Stimulated activated CD4-positive, alpha-beta T cell treated with anti-CD3 and anti-CD28 coated beads, Interleukin-1b, Interleukin-23, amount 100 ng/mL, for 1 hour (primary cell): ENCODE measurements around the gene PRPF6.
"Not testable (repeated sequence)": the region's sequence is repeated elsewhere in the genome, so short reads cannot be mapped to it uniquely, and the experiment has no call there.

Source experiments
- DNase-seq, 2 donors: peaks; one replicate each; pipeline ENCODE4 v3.0.0-alpha.2; 2020; ENCODE audit warnings: low read depth in 2 of 2

PRPF6 gene

DNA sequence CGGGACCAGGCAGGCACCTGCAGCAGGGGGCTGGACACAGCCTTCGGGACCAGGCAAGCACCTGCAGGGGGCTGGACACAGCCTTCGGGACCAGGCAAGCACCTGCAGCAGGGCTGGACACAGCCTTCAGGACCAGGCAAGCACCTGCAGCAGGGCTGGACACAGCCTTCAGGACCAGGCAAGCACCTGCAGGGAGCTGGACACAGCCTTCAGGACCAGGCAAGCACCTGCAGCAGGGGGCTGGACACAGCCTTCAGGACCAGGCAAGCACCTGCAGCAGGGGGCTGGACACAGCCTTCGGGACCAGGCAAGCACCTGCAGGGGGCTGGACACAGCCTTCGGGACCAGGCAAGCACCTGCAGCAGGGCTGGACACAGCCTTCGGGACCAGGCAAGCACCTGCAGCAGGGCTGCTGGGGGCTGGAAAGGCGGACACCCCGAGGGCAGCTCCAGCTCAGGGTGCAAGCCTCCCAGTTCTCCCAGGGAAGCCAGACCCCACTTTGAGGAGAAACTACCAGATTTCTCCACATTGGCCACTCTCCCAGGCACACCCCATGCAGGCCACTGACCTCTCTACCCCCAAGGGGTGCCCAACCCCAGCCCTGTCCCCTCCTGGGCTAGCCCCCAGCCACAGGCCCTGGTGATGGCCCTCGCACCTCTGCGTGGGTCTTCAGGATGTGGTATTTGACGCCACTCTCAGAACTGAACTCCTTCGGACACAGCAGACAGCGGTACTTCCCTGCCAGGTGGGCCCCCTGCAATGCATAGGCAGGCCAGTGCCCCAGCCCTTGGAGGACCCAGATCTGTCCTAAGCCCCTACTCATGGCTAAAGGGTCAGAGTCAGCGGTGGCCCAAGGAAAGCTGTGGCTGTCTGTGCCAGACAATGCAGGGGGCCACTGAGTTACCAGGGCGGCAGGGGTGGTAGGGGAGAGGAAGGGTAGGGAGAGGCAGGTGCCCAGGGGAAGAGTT lies 20.0 kb upstream of the PRPF6 start:
- DNase-seq, result not testable (repeated sequence)

DNA sequence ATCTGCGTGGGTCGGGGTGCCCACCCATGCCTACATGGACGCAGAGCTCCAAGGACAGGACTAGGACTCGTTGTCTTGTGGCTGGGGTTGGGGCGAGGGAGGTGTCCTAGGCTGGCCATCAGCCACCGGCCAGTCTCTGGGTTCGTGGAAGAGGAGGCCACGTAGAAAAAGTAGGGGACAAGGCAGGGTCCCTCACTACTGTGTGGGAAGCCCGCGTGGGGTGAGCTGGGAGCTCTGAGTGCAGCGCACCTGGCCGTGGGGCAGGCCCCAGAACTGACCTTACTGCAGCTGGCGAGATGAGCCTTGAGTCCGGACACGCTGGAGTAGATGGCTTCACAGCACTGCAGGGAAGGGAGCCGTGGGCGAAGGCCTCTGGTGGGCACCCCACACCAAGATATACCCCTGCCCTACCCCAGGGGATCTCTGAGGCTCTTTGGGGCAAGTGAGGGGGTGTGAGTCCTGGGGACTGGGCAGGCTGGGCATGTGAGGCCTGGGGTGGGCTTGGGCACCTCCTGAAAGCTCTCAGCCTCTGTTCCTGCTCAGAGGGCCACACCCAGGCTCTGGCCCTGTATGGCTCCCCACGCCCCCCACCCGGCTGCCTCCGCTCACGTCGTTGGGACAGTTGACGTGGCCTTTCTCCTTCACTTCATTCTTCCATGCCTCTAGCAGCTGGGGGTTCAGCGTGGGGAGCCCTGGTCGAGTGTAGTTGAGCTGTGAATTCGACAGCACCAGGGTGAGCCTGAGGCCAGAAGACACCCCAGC lies 19.1 kb upstream of the PRPF6 start:
- DNase-seq, result no peak

DNA sequence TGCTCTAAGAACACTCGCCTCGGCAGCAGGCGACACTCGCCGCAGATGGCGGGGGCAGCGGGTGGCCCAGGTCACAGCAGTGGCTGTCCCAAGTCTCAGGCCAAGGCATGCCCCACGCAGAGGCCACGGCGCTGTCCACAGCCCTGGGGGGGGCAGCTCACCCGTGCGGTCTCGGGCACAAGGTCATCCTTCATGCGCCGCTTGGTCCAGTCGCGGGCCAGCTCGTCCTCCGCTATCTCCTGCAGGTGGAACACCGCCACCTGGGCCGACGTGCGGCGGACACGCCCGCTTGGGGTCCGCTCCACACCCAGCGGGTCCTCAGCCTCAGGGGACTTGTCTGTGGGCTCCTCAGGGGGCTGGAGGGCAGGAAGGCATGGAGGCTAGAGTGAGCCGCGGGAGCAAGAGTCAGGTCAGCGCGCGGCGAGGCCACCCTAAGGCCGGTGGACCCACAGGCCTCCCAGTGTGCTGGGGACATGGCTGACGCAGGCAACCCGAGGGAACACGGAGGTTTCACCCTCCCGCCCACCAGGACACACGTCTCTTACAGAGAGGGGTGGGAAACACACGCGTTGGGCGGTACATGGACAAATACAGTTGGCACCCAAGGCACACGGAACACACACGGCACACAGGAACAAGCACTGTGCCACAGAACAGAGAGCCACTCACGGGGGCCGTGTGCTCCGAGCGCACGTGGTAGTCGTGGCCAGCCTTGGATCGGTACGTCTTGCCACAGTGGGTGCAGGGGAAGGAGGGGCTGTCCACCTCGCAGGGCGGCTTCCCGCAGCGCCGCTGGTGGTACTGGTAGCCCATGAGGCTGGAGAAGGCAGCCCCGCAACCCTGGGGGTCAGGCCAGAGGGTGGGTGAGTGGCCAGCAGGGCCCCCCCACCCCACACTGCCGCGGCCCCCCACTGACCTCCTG lies 18.2 kb upstream of the PRPF6 start:
- DNase-seq, result no peak

DNA sequence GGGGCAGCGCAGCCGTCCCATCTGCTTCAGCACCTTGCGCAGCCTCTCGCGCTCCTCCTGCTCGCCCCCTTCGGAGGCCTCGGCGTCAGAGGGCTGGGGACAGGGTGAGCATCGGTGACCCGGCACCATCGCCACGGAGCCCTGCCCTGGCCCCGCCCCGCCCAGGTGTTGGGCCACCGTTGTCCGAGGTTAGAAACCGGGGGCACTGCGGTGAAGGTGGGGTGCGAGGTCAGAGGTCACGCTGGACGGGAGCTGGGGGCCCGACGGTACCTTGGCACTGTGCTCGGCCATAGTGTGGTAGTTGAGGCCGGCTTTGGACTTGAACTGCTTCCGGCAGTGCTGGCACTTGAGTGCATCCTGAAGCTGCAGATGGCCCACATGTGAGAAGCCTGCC lies 17.6 kb upstream of the PRPF6 start:
- DNase-seq, result no peak

DNA sequence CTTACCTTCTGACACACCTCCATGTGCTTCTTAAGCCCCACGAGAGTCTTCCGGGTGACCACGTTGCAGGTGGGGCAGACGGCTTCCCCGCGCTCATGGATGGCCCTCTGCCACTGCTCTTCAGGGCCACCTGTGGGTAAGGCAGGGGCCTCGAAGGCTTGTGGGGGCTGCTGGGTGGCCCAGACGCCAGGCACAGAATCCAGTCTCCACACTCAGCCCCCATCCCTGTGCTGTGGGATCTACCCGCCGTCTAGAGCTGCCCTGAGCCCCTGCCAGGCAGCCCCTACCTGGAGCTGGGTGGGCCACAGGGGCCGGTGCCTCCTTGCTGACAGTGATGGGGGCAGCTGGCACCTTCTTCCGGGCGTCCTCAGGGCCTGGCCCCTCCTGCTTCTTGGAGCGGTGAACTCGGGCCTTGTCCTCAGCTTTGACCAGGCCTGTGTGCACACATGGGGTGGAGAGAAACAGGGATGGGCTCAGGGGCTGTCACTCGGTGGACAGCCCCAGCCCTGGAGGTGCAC lies 17.1 kb upstream of the PRPF6 start:
- DNase-seq, result no peak

DNA sequence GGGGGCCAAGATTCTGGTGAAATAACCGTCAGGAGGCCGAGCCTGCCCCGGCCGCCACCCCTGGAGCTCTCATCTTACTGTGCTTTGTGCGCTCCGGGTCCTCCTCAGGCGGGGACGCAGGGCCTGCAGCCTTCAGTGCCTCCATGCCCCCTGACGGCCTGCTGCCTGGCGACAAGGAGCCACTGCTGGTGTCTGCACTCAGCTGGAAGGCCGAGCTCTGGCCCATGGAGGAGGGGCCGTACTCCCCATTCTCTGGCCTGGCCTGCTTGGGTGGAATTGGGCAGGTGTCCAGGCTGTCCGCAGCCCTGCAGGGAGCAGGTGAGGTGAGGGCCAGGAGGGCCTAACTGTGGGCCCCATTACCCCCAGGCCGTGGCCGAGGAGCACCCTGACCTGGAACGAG lies 16.5 kb upstream of the PRPF6 start:
- DNase-seq, result no peak

DNA sequence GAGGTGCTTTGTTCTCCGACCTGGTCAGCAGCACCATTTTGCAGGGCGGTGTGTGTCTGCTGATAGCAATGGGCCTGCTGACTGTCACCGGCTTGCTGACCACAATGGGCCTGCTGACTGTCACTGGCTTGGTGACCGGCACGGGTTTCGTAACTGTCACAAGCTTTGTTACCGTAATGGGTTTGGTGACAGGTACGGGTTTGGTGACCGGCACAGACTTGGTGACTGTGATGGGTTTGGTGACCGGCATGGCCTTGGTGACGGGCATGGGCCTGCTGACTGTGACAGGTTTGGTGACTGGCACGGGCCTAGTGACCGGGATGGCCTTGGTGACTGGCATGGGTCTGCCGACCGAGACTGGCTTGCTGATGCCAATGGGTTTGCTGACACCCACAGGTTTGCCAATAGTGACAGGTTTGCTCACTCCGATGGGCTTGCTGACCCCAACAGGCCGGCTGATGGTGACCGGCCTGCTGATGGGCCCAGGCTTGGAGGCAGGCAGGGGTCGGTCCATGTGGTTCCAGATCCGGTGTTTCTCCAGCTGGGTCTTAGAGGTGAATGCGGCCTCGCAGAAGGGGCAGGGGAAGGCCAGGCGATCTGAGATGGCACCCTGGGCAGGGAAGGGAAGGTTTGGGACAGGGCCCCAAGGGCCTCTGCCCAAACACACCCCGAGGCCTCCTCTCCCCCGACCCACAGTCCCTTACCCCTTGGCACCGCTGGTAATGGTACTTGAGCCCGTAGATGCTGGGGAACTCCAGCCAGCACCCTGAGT lies 14.6 kb upstream of the PRPF6 start:
- no peak for DNase-seq

DNA sequence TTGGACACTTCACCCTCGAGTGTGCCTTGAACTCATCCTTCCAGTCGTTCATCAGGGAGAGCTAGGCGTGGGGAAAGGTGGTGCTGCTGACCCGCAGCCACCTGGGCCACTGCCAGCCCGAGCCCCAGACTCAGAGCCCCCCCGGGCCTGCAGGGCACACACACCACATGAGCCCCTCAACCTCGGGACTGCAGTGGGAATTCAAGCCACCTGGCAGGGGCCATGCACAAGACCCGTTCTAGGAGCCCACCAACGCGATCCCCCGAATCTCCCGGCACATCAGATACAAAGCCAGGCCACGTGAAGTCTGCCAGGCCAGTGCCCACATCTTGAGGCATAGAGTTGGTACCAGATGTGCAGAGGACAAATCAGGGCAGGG lies 14.0 kb upstream of the PRPF6 start:
- DNase-seq, result no peak

DNA sequence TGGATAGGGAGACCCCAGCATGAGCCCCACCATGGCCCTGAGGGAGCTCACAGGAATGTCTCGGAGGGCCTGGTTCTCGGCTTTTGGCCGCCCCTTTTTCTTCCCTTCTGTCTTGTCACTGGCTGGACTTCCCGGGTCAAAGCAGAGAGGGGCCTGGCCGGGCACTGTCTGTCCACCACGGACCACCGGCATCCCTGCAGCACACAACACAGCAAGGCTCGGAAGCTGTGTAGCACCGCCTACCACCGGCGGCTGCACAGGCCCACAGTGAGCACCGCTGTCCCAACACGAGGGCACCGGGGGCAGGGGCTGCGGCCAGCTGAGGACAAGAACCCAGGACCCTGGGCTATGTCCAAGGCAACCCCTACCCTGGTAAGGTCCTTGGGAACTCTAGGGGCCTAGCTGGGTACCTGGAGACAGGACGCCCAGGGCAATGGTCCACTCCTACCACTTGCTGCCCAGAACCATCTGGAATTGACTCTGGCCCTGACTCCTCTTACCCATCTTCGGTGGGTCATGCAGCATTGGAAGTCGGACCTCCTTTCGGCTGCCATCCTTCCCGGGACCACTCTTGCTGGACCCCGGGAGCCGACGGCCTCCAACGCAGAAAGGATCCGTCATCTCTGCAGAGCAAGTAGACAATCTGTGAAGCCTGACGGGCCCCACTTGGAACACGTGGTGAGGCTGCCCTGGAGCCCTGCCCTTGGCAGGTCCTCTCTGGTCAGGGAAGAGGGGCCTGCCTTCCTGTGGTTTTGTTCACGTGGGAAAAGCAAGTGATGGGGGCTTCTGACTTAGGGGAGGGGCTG lies 13.4 kb upstream of the PRPF6 start:
- DNase-seq, result no peak

DNA sequence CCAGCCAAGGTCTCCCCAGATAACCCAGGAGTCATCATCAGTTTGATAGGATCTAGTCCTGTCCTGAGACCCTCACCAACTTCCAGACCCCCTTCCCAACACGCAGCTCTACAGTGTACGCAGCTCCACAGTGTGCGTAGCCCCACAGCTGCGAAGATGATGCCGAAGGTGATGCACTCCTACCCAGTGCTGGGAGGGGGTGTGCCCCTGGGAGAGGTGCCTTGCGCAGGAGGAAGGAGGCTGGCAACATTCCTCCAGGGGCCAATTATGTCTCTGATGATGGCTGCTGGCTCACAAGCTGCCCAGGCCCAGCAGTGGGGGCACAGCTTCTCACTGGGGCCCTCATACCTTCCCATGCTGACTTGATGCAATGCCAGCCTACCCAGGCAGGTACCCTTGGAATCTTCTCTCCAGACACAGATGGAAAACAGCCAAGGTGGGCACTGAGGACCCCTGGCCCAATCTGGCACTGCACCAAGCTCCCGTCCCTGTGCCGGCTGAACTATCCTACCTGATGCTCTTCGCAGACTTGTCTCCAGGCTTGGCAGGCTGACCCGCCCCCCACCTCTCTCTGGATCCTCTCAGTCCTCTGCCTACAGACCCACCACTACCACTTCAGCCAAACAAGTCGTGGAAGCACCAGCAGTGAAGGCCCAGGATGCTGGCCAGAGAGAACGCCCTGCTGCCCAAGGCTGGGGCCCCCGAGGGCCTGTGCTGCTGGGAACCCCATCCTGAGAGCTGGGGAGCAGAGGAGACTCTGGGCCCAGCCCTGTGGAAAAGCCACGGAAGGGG lies 12.6 kb upstream of the PRPF6 start:
- no peak for DNase-seq

DNA sequence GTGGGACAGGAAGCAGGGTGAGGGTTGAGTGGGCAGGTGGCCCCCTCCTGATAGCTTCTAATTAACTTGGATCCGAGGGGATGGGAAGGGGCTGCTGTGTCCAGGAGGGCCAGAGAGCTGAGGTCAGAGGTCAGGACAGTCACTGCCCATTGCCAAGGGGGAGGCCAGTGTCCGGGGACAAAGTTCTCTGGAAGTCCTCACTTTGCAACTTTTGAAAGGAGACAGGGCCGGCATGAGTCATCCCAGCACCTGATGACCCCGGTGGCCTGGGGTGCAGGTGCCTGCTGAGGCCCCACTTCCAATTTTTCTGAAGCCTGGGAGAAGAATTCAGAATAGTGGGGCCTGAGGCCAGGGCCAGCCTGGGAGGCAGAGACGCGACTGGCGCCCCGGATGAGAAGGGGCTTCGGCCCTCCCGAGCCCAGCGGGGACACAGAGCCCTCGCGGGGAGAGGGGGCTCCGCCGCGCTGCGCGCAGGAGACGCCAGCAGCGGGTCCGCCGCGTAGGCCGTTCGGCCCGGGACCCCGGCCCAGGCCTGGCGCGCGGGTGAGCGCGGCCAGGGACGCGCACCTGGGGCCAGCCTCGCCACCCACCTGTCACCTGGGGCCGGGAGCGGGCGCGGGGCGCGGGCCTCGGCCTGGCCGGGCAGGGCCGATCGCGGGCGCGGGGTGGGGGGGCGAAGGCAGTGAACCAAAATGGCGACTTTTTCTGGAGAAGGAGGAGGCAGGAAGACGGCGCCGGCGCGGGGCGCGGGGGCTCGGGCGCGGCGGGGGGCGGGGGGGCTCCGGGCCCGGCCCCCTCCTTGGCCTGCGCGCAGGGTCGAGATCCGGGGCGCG lies 11.8 kb upstream of the PRPF6 start:
- no peak for DNase-seq

DNA sequence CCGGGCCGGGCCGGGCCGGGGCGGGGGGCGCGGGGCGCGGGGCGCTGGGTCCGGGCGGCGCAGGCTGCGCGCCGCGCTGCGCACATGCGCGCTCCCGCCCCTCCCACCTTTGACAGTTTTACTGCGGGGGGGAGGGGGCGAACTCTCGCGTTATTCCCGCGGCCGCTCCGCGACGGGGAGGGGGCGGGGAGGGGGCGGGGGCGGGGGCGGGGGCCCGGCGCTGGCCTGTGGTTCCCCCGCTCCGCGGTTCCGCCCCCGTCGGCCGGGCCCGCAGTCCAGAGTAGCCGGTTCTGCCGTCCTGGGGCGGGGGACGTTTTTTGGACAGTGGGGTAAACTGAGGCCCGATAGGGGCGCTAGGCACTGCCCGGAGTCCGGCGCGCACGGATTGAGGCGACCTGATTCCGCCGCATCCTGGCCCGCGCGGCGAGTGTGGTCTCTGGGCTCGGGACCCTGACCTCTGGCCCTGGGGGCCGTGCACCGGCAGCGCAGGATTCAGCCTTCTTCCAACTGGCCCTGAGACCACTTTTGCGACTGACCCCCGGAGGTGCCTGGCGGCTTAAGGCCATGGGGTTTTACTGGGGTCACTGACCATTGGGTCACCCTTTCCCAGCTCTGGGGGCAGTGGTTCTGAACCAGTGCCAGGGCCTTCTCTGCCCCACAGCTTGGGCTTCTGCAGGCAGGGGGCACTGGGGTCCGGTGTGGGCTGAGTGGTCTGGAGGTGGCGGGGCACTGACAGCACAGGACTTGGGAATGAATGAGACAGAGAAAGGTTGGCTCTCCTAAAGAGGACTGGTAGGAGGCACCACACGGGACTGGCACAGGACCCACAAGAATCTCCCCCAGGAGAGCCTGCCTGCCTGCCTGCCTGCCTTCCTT lies 10.9 kb upstream of the PRPF6 start, which contains the start of gene ZNF512B:
Gene ZNF512B (minus strand): TSS at position 93 of the 876 bp plus-strand sequence. CDS start 1,980 bp downstream, outside the sequence.
- no peak for DNase-seq

DNA sequence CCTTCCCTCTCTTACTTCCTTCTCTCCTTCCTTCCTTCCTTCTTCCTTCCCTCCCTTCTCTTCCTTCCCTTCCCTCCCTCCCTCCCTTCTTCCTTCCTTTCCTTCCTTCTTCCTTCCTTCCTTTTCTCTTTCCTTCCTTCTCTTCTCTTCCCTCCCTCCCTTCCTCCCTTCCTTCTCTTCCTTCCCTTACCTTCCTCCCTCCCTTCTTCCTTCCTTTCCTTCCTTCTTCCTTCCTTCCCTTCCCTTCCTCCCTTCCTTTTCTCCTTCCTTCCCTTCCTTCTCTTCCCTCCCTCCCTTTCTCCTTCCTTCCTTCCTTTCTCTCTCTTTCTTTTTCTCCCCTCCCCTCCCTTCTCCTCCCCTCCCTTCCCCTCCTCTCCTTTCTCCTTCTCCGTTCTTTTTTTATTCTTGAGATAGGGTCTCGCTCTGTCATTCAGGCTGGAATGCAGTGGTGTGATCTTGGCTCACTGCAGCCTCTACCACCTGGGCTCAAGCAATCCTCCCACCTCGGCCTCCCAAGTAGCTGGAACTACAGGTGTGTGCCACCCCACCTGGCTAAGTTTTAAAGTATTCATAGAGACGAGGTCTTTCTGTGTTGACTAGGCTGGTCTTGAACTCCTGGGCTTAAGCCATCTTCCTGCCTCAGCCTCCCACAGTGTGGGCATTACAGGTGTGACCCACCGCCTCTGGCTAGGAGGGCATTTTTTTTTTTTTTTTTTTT lies 10.1 kb upstream of the PRPF6 start:
- DNase-seq, result no peak

DNA sequence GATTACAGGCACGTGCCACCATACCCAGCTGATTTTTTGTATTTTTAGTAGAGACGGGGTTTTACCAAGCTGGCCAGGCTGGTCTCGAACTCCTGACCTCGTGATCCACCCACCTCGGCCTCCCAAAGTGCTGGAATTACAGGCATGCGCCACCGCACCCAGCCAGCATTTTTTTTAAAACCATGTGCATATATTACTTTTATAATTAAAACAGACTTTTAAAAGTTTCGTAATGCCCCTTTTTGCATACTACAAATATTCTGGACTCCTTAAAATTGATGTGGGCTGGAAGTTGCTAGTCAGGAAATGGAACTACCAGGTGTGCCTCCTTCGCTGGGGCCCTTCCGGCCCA lies 9.0 kb upstream of the PRPF6 start:
- not testable (repeated sequence) for DNase-seq

DNA sequence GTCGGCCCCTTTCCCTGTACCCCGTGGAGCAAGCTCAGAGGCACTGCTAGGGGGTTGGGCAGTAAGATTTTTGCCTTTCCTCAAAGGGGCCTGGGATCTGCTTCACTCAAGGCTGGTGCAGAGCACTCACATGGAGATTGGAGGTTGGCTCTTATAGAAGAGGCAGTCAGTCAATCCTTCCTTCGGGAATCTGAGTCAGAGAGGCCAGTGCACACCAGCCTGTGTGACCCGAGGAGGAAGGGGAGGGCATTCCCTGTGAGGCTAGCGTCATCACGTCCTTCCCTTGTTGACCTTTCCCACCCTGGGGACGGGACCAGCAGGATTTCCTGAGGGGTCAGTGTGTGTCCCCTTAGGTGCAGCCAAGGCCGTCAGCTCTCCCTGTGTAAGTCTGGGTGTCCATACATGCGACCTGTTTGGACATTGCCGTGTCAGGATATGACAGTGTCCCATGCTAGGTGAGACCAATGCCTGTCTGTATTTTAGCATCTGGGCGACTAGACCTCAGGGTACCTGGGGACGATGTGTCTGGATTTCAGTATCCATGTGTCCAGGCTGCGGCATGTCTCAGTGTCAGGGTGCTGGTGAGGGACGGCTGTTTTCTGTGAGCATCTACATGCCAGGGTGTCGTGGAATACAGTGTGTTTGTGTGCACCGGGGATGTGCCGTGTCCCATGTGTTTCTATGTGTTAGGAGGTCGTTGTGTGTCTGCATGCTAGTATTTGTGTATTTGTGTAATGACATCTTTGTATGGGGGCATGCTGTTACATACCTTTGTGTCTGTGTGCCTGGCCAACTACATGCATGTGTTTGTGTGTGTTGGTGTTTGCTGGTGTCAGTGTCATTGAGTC lies 8.4 kb upstream of the PRPF6 start:
- no peak for DNase-seq

DNA sequence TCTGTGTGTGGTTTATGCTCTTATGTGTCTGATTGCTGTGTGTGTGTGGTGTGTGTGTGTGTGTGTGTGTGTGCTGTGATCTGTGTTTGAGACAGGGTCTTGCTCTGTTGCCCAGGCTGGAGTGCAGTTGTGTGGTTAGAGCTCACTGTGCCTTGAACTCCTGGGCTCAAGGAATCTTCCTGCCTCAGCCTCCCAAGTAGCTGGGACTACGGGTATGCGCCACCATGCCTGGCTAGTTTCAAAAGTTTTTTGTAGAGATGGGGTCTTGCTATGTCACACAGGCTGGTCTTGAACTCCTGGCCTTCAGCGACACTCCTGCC lies 7.8 kb upstream of the PRPF6 start:
- DNase-seq, result no peak
